K562 (cell line): ENCODE results near the gene BAG2. TPM values are rescaled to one million over a fixed set of nuclear protein-coding genes. Genes with fewer than 3 reads are reported as not detected.

ENCODE experiments used
- CCNT2 ChIP-seq: IDR thresholded peaks from 2 replicates; pipeline ENCODE4 v1.6.1; 2011; ENCODE audit warnings: borderline replicate concordance, low read depth, mild to moderate bottlenecking, moderate library complexity, mixed read lengths, low read length; ENCODE audit not compliant: insufficient read length; ENCODE audit errors: extremely low read depth
- CREBBP ChIP-seq: IDR thresholded peaks from one replicate; pipeline ENCODE4 v1.6.1; 2012; ENCODE audit warnings: low read depth, mild to moderate bottlenecking, control low read depth, inconsistent platforms, low read length
- FOSL1 ChIP-seq: fragments of 200-800 bp; sonication (Bioruptor generic); conservative IDR thresholded peaks from 2 replicates; pipeline ENCODE4 v1.6.1; 2016; ENCODE audit warnings: missing genetic modification characterization, missing compliant biosample characterization
- ID3 ChIP-seq, 2 experiments: fragments of 250-450 bp in 1 of 2; fragments of 450-650 bp in 1 of 2; sonication (Bioruptor Pico) in 1 of 2; IDR thresholded peaks; 2 replicates each; pipeline versions ENCODE4 v1.6.1 to v1.8.0; 2016 to 2021; ENCODE audit warnings: mild to moderate bottlenecking in 2 of 2, moderate library complexity in 2 of 2, missing compliant biosample characterization in 1 of 2, missing genetic modification characterization in 1 of 2
- JUND ChIP-seq, 2 experiments: IDR thresholded peaks; 2 replicates in 1 of 2; 3 replicates in 1 of 2; pipeline ENCODE4 v1.6.1; 2011; ENCODE audit warnings: borderline replicate concordance in 2 of 2, low read depth in 2 of 2, low read length in 2 of 2, improper control_type of control experiment in 1 of 2, missing biosample characterization in 1 of 2, missing genetic modification characterization in 1 of 2, missing genetic modification reagents in 1 of 2
- MAFF ChIP-seq: IDR thresholded peaks from 2 replicates; pipeline ENCODE4 v1.6.1; 2012; ENCODE audit warnings: low read length, improper control_type of control experiment
- NFATC3 ChIP-seq: fragments of 450-650 bp; IDR thresholded peaks from 2 replicates; pipeline ENCODE4 v1.6.1; 2017; ENCODE audit warnings: mild to moderate bottlenecking
- SPI1 ChIP-seq: IDR thresholded peaks from 2 replicates; pipeline ENCODE4 v1.6.1; 2011; ENCODE audit warnings: low read depth, low read length, control low read depth, borderline replicate concordance
- TARDBP ChIP-seq: fragments of 450-650 bp; IDR thresholded peaks from 2 replicates; pipeline ENCODE4 v1.6.1; 2016
- THAP7 ChIP-seq: fragments of 250-450 bp; sonication (Bioruptor Pico); IDR thresholded peaks from 2 replicates; pipeline ENCODE4 v1.5.0; 2021
- USF1 ChIP-seq: sonication (generic); formaldehyde crosslinking; IDR thresholded peaks from 2 replicates; pipeline ENCODE4 v1.9.0; 2022; ENCODE audit warnings: mild to moderate bottlenecking, missing genetic modification reagents
- ZBTB26 ChIP-seq: fragments of 450-650 bp; formaldehyde crosslinking; IDR thresholded peaks from 2 replicates; pipeline ENCODE4 v1.4.0; 2022; ENCODE audit warnings: missing genetic modification characterization
- ZMIZ1 ChIP-seq, 2 experiments: fragments of 150-350 bp in 1 of 2; IDR thresholded peaks; 2 replicates each; pipeline ENCODE4 v1.6.1; 2012 to 2016; ENCODE audit warnings: low read depth in 2 of 2, low read length in 2 of 2, mild to moderate bottlenecking in 1 of 2, moderate library complexity in 1 of 2
- ZNF280B ChIP-seq: fragments of 250-450 bp; sonication (Bioruptor Pico); IDR thresholded peaks from 2 replicates; pipeline ENCODE4 v1.5.1; 2021; ENCODE audit warnings: mild to moderate bottlenecking
- polyA plus RNA-seq, 8 experiments: library from polyadenylated mRNA; depleted of rRNA in 4 of 8; stranded (reverse) in 5 of 8; unstranded in 3 of 8; fragments of >200 nt; fragmentation: Nextera tagmentation in 2 of 8; fragmentation: Illumina TruSeq in 1 of 8; extraction: Ambion mirVana in 2 of 8; extraction: Trizol in 1 of 8; gene quantifications; 2 replicates each; pipeline versions ENCODE4 v1.2.1 to v1.2.3, GENCODE V29; 2011 to 2014; ENCODE audit warnings: inconsistent platforms in 1 of 8, missing spikeins in 1 of 8
- total RNA-seq, 7 experiments: library from RNA; depleted of rRNA in 6 of 7; stranded (reverse); fragments of >200 nt in 6 of 7; fragmentation: Illumina TruSeq in 2 of 7; extraction: Trizol in 2 of 7; gene quantifications; 2 replicates each; pipeline versions ENCODE4 v1.2.1 to v1.2.3, GENCODE V29; 2011 to 2021; ENCODE audit warnings: low replicate concordance in 1 of 7

BAG2 gene
- total and polyA plus RNA-seq, 9 of the 15 experiments (the other 6 are each of a cell fraction or from before 2014, with no cell fraction given), result 12.8 to 20.7 (median 17.6) TPM

- peak; percentile 93 for TF ChIP-seq CCNT2
- no peak for TF ChIP-seq ZMIZ1 (IDR thresholded peaks at IDR 0.05; ENCODE audit: low read depth in 2 of 2, low read length in 2 of 2)
- TF ChIP-seq THAP7, result 0 out of 2 replicates have a peak, but pooled peaks have one; percentile 40
- TF ChIP-seq NFATC3, result no peak
- no peak for TF ChIP-seq SPI1
- TF ChIP-seq CREBBP, result no peak
- TF ChIP-seq TARDBP, result no peak
- TF ChIP-seq ZNF280B, result no peak
- TF ChIP-seq MAFF, result no peak
- peak; percentile 93 for TF ChIP-seq JUND (IDR thresholded peaks at IDR 0.05; ENCODE audit: borderline replicate concordance, low read depth, low read length)
- peak; percentile 56; the same call in 1 of the 3 replicates for TF ChIP-seq JUND (tag; IDR thresholded peaks at IDR 0.05; ENCODE audit: borderline replicate concordance, low read depth, low read length)
- TF ChIP-seq FOSL1 (tag), result no peak; the same call in 1 of the 2 replicates
- TF ChIP-seq ID3 (CRISPR knock-in tag; IDR thresholded peaks at IDR 0.05), result no peak
- peak; percentile 32 for TF ChIP-seq ID3 (tag; IDR thresholded peaks at IDR 0.05)
- no peak for TF ChIP-seq ZBTB26 (CRISPR knock-in tag)
- TF ChIP-seq USF1 (CRISPR knock-in tag), result no peak
Measured at GRCh38 chr6:57172136-57173055, at the start of gene BAG2 (continued).
